Esophagus squamous epithelium (tissue), 4 donors: ENCODE results near the gene SLC38A4.

Experiments used
- CTCF ChIP-seq, 6 experiments: fragments of 450-650 bp in 4 of 6; fragments of 200-600 bp in 2 of 6; sonication (generic) in 2 of 6; IDR thresholded peaks; one replicate each; pipeline ENCODE4 v1.5.1; 2016 to 2019; ENCODE audit warnings: antibody characterized with exemption in 6 of 6, mild to moderate bottlenecking in 4 of 6, moderate library complexity in 4 of 6
- POLR2A ChIP-seq, 4 donors: fragments of 450-650 bp; IDR thresholded peaks; one replicate each; pipeline ENCODE4 v1.6.1; 2017; ENCODE audit warnings: antibody characterized with exemption in 4 of 4, mild to moderate bottlenecking in 4 of 4, moderate library complexity in 3 of 4

- TF ChIP-seq POLR2A (IDR thresholded peaks at IDR 0.05) (no peak), CTCF (IDR thresholded peaks at IDR 0.05) (no peak)
These were observed 11.7 kb downstream of the SLC38A4 start for GRCh38 chr12:46814143-46814542.
